ENCODE measurements around the gene RIN1. TPM values are rescaled to one million over a fixed set of nuclear protein-coding genes. Genes with fewer than 3 reads are reported as not detected.

RIN1 gene
- polyA plus RNA-seq, 3 donors: 6.1 to 15.4 (median 7.6) TPM

DNA sequence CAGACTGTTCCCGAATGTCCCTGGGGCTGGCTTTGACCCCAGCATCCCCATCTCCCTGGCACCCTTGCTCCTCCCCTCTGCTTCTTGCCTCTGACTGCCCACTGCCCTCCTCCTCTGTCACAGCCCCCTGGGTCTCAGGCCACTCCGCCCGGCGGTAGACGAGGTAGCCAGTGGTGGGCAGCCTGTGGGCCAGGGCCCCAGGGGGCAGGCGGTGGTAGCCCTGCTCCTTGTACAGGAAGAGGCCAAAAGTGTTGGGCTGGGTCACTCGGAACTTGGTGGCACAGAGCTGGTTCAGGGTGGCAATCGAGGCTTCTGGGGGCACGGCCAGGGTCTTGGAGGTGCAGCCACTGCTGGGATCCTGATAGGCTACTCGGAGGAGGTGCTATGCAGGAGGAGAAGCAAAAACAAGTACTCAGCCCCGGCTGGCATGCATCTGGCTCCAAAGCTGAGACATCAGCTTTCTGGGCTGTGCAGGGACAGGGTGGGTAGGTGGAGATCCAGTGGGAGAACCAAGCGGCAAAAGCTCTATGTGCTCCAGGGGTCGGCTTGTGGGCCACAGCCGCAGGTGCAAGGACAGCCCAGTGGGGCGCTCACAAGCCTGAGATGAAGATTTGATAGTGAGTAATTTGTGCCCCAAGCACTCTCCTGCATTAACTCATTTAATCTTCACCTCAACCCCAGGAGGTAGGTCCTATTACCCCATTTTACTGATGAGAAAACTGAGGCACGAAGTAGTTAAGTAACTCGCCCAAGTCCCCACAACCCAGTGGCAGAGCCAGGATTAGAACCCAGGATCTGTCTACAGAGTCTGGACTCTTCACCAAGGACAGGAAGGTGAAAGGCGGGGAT is 3.6 kb downstream of the RIN1 start:
- peak overlapping the region in 2 of 7 donors; percentile 46 to 50 for H3K27ac Mint-ChIP-seq

DNA sequence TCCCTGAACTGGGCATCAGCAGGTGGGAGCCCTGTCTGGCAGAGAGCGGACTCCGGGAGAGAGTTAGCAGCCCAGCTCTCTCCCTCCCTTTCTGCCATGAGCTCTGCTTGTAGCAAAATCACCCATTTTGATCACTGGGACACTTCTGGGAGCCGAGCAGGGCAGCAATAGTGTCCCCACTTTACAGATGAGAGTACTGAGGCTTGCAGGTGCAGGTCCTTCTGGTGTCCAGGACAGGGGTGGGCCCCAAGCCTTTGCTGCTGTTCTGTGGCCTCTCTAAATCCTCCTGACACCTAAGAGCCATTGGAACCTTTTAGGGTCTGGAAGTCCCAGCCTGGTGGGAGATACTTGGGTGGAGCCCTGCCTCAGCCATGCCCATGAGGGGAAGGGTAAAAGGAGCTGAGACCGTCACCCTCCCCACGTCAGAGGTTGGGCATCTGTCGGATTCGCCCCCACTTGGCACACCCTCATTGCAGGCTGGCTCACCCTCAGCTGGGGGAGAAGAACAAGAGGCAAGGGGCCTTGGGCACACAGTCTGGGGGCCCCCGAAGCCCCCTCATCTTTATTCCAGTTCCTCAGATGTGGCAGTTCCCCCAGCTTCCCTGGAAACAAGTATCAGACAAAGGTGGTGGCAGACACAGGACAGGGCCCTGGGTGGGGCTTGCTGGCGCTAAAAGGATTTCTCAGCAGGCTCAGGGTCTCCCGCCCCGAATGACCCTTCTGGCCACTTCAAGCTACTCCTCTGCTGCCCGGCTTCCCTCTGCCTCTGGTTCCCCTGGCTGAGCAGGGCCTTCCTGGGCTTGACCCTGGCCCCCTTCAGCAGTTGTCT is 4.5 kb downstream of the RIN1 start:
- Histone ChIP-seq H3K36me3 (replicated peaks in 1 of 2; ENCODE audit: control insufficient read depth in 1 of 2, insufficient read depth in 2 of 2, low read length in 2 of 2) (peaks cover 25 to 32% of the 10 kb centered on the region in 2 donors), H2AFZ (ENCODE audit: insufficient read depth, low read depth, low read length, poor library complexity, severe bottlenecking) (no peak overlapping the region), H3K4me3 (replicated peaks in 1 of 3; ENCODE audit: low read depth in 2 of 3, low read length in 3 of 3) (no peak overlapping the region), H3K27me3 (ENCODE audit: control insufficient read depth in 2 of 2, insufficient read depth in 2 of 2, low read length in 2 of 2) (no peaks in the 10 kb centered on the region), H3K9ac (ENCODE audit: insufficient read depth, low read length, poor library complexity, severe bottlenecking) (no peak overlapping the region), H3K4me1 (ENCODE audit: control insufficient read depth in 1 of 2, insufficient read depth in 2 of 2, low read length in 2 of 2) (peaks cover 29 to 34% of the 10 kb centered on the region in 2 donors), H3K79me2 (ENCODE audit: insufficient read depth, low read length) (peaks cover 13% of the 10 kb centered on the region), H3K9me3 (replicated peaks in 1 of 2; ENCODE audit: control insufficient read depth in 1 of 2, insufficient read depth in 1 of 2, low read length in 2 of 2) (no peaks in the 10 kb centered on the region), H4K20me1 (ENCODE audit: insufficient read depth, low read length) (peaks cover 29% of the 10 kb centered on the region), H3K4me2 (replicated peaks; ENCODE audit: extremely low read depth, low read length, poor library complexity, severe bottlenecking) (no peak overlapping the region), H3K27ac (ENCODE audit: low read depth in 1 of 2, low read length in 2 of 2) (no peak overlapping the region)
- Mint-ChIP-seq H3K27ac (peak overlapping the region in 1 of 7 donors; percentile 46), H3K9me3 (no peaks in the 10 kb centered on the region), H3K4me1 (peaks cover 34% of the 10 kb centered on the region), H3K27me3 (ENCODE audit: low read depth in 3 of 3) (peaks cover 0 to 3% (median 0%) of the 10 kb centered on the region in 3 donors), H3K4me3 (no peak overlapping the region), H3K36me3 (peaks cover 22 to 29% of the 10 kb centered on the region in 2 donors)
- DNase-seq: no peak
- TF ChIP-seq, protein P1, sequence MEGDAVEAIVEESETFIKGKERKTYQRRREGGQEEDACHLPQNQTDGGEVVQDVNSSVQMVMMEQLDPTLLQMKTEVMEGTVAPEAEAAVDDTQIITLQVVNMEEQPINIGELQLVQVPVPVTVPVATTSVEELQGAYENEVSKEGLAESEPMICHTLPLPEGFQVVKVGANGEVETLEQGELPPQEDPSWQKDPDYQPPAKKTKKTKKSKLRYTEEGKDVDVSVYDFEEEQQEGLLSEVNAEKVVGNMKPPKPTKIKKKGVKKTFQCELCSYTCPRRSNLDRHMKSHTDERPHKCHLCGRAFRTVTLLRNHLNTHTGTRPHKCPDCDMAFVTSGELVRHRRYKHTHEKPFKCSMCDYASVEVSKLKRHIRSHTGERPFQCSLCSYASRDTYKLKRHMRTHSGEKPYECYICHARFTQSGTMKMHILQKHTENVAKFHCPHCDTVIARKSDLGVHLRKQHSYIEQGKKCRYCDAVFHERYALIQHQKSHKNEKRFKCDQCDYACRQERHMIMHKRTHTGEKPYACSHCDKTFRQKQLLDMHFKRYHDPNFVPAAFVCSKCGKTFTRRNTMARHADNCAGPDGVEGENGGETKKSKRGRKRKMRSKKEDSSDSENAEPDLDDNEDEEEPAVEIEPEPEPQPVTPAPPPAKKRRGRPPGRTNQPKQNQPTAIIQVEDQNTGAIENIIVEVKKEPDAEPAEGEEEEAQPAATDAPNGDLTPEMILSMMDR (IDR thresholded peaks at IDR 0.05): no peak
- intact Hi-C loops (cut with micrococcal nuclease): no loop called here
- 96% methylated on average over 8 of the region's 12 CpGs for WGBS (ENCODE audit: insufficient coverage)

More for the DNA sequence above, 3.6 kb downstream of the RIN1 start:
- intact Hi-C loops (cut with micrococcal nuclease): no loop called here
- Histone ChIP-seq H3K27ac (ENCODE audit: low read depth in 1 of 2, low read length in 2 of 2) (no peak overlapping the region), H3K27me3 (ENCODE audit: control insufficient read depth in 2 of 2, insufficient read depth in 2 of 2, low read length in 2 of 2) (no peaks in the 10 kb centered on the region), H3K4me1 (ENCODE audit: control insufficient read depth in 1 of 2, insufficient read depth in 2 of 2, low read length in 2 of 2) (peaks cover 33 to 41% of the 10 kb centered on the region in 2 donors), H3K36me3 (replicated peaks in 1 of 2; ENCODE audit: control insufficient read depth in 1 of 2, insufficient read depth in 2 of 2, low read length in 2 of 2) (peaks cover 30 to 39% of the 10 kb centered on the region in 2 donors), H3K79me2 (ENCODE audit: insufficient read depth, low read length) (peaks cover 13% of the 10 kb centered on the region), H4K20me1 (ENCODE audit: insufficient read depth, low read length) (peaks cover 33% of the 10 kb centered on the region), H3K9me3 (replicated peaks in 1 of 2; ENCODE audit: control insufficient read depth in 1 of 2, insufficient read depth in 1 of 2, low read length in 2 of 2) (no peaks in the 10 kb centered on the region), H3K9ac (ENCODE audit: insufficient read depth, low read length, poor library complexity, severe bottlenecking) (no peak overlapping the region), H3K4me2 (replicated peaks; ENCODE audit: extremely low read depth, low read length, poor library complexity, severe bottlenecking) (no peak overlapping the region), H3K4me3 (replicated peaks in 1 of 3; ENCODE audit: low read depth in 2 of 3, low read length in 3 of 3) (no peak overlapping the region), H2AFZ (ENCODE audit: insufficient read depth, low read depth, low read length, poor library complexity, severe bottlenecking) (no peak overlapping the region)
- H3K9me3 Mint-ChIP-seq: no peaks in the 10 kb centered on the region
- TF ChIP-seq, protein P1 (IDR thresholded peaks at IDR 0.05): no peak
- peaks cover 27 to 38% of the 10 kb centered on the region in 2 donors for H3K36me3 Mint-ChIP-seq
- no peak overlapping the region for H3K4me3 Mint-ChIP-seq
- DNase-seq: no peak
- 93% methylated on average over 13 of the region's 18 CpGs for WGBS (ENCODE audit: insufficient coverage)
- H3K27me3 Mint-ChIP-seq (ENCODE audit: low read depth in 3 of 3): peaks cover 0 to 3% (median 0%) of the 10 kb centered on the region in 3 donors
- H3K4me1 Mint-ChIP-seq: peaks cover 41% of the 10 kb centered on the region

Data from CD14-positive monocyte (primary cell).